K562 (cell line): ENCODE results near the gene STYX. TPM values are rescaled to one million over a fixed set of nuclear protein-coding genes. Genes with fewer than 3 reads are reported as not detected.
A peak's percentile ranks its signal among the peaks of the same experiment; 100 is the strongest.

Experiments used
- CBFA2T3 ChIP-seq: fragments of 450-650 bp; IDR thresholded peaks from 2 replicates; pipeline ENCODE4 v1.6.1; 2017
- CEBPB ChIP-seq: fragments of 450-650 bp; IDR thresholded peaks from 2 replicates; pipeline ENCODE4 v1.6.1; 2016; ENCODE audit warnings: missing genetic modification characterization, missing compliant biosample characterization
- CREM ChIP-seq: IDR thresholded peaks from 2 replicates; pipeline ENCODE4 v1.6.1; 2014; ENCODE audit warnings: antibody characterized with exemption, low read depth
- DPF2 ChIP-seq: fragments of 450-650 bp; IDR thresholded peaks from 2 replicates; pipeline ENCODE4 v1.6.1; 2016
- ETV1 ChIP-seq: fragments of 450-650 bp; conservative IDR thresholded peaks from 2 replicates; pipeline ENCODE4 v1.6.1; 2016; ENCODE audit warnings: missing genetic modification characterization, control low read depth, low read depth, missing compliant biosample characterization
- GMEB1 ChIP-seq: fragments of 250-450 bp; sonication (Bioruptor Pico); IDR thresholded peaks from 2 replicates; pipeline ENCODE4 v1.4.0; 2020; ENCODE audit warnings: mild to moderate bottlenecking
- HDAC1 ChIP-seq, 2 experiments: fragments of 450-650 bp; IDR thresholded peaks; 2 replicates each; pipeline ENCODE4 v1.6.1; 2016 to 2017; ENCODE audit warnings: inconsistent platforms in 1 of 2, mild to moderate bottlenecking in 1 of 2, moderate library complexity in 1 of 2
- HMGXB4 ChIP-seq: sonication (generic); formaldehyde crosslinking; IDR thresholded peaks from 2 replicates; pipeline ENCODE4 v1.8.1; 2023; ENCODE audit warnings: mild to moderate bottlenecking, missing genetic modification reagents
- MAZ ChIP-seq, 2 experiments: fragments of 450-650 bp in 1 of 2; sonication (generic) in 1 of 2; formaldehyde crosslinking; IDR thresholded peaks in 1 of 2; conservative IDR thresholded peaks in 1 of 2; 2 replicates each; pipeline versions ENCODE4 v1.4.0 to v1.5.0; 2020; ENCODE audit warnings: mild to moderate bottlenecking in 1 of 2, missing genetic modification reagents in 1 of 2
- PBX2 ChIP-seq, 2 experiments: IDR thresholded peaks in 1 of 2; conservative IDR thresholded peaks in 1 of 2; 2 replicates each; pipeline ENCODE4 v1.6.1; 2016; ENCODE audit warnings: low read depth in 2 of 2, mild to moderate bottlenecking in 1 of 2, missing compliant biosample characterization in 1 of 2, missing genetic modification characterization in 1 of 2, moderate library complexity in 1 of 2
- PKNOX1 ChIP-seq: fragments of 450-650 bp; IDR thresholded peaks from 2 replicates; pipeline ENCODE4 v1.6.1; 2016
- PML ChIP-seq: IDR thresholded peaks from 2 replicates; pipeline ENCODE4 v1.6.1; 2012; ENCODE audit warnings: low read length, inconsistent platforms
- TAL1 ChIP-seq: fragments of 450-650 bp; IDR thresholded peaks from 2 replicates; pipeline ENCODE4 v1.6.1; 2016; ENCODE audit warnings: mild to moderate bottlenecking
- TEAD4 ChIP-seq, 2 experiments: sonication (generic) in 1 of 2; formaldehyde crosslinking in 1 of 2; IDR thresholded peaks; 2 replicates each; pipeline versions ENCODE4 v1.6.1 to v1.8.0; 2012 to 2022; ENCODE audit warnings: borderline replicate concordance in 1 of 2, inconsistent platforms in 1 of 2, low read length in 1 of 2, mild to moderate bottlenecking in 1 of 2, missing genetic modification reagents in 1 of 2
- TSC22D4 ChIP-seq: fragments of 450-650 bp; IDR thresholded peaks from 2 replicates; pipeline ENCODE4 v1.6.1; 2016; ENCODE audit warnings: missing genetic modification characterization, missing biosample characterization, control low read depth
- ZBTB34 ChIP-seq: fragments of 250-450 bp; sonication (Bioruptor Pico); IDR thresholded peaks from 2 replicates; pipeline ENCODE4 v1.8.0; 2021; ENCODE audit warnings: mild to moderate bottlenecking, moderate library complexity
- ZFP36 ChIP-seq: fragments of 150-350 bp; IDR thresholded peaks from 2 replicates; pipeline ENCODE4 v1.6.1; 2018; ENCODE audit warnings: low read length, low read depth; ENCODE audit not compliant: partially characterized antibody
- polyA plus RNA-seq, 8 experiments: library from polyadenylated mRNA; depleted of rRNA in 4 of 8; stranded (reverse) in 5 of 8; unstranded in 3 of 8; fragments of >200 nt; fragmentation: Nextera tagmentation in 2 of 8; fragmentation: Illumina TruSeq in 1 of 8; extraction: Ambion mirVana in 2 of 8; extraction: Trizol in 1 of 8; gene quantifications; 2 replicates each; pipeline versions ENCODE4 v1.2.1 to v1.2.3, GENCODE V29; 2011 to 2014; ENCODE audit warnings: inconsistent platforms in 1 of 8, missing spikeins in 1 of 8
- total RNA-seq, 7 experiments: library from RNA; depleted of rRNA in 6 of 7; stranded (reverse); fragments of >200 nt in 6 of 7; fragmentation: Illumina TruSeq in 2 of 7; extraction: Trizol in 2 of 7; gene quantifications; 2 replicates each; pipeline versions ENCODE4 v1.2.1 to v1.2.3, GENCODE V29; 2011 to 2021; ENCODE audit warnings: low replicate concordance in 1 of 7

STYX gene
- total and polyA plus RNA-seq, 9 of the 15 experiments (the other 6 are each of a cell fraction or from before 2014, with no cell fraction given): 5.0 to 15.4 (median 10.6) TPM

DNA sequence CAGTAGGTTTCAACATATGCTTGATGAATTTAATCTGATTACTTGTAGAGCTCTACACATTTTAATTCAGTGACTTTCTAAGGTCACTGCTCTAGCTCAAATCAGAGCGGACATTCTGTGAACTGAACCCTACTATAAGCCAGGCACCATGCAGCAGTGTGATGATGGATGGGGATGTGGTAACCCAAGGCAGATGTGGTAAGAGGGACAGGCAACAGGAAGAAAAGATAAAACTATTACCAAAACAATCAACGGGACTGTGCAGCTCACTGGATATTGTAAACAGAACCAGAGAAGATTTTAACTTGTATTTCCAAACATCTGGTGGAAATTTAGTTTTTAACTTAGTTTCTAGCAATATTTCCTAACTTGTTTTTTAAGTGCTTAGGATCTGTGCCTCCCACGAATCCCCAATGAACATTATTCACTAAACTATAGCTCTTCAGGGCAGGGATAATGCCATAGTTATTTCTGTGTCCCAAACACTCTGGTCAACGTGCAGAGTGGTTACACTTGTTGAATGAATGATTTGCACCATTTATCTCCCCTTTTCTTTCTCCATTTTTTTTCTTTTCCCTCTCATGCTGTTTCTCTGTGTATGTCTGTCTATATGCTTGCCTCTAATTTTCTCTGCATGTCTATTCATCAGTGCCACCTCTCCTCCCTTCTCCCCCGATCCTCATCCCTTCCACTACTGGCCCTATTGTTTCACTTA lies 37.6 kb upstream of the STYX start (continued):
- TF ChIP-seq PBX2 (CRISPR knock-in tag; IDR thresholded peaks at IDR 0.05; ENCODE audit: low read depth): no peak
- peak; percentile 57; the same call in 1 of the 2 replicates for TF ChIP-seq PBX2 (tag; conservative IDR thresholded peaks at IDR 0.05; ENCODE audit: low read depth)
- TF ChIP-seq MAZ (CRISPR knock-in tag; conservative IDR thresholded peaks at IDR 0.05 in 1 of 2, IDR thresholded peaks at IDR 0.05 in 1 of 2): no peak
- TF ChIP-seq ZBTB34 (CRISPR knock-in tag): peak; percentile 64; the same call in 1 of the 2 replicates
- no peak for TF ChIP-seq GMEB1
- TF ChIP-seq ETV1 (tag): peak; percentile 63
- TF ChIP-seq TAL1: peak; percentile 26; the same call in 1 of the 2 replicates
- TF ChIP-seq CREM: no peak
- TF ChIP-seq HDAC1 (IDR thresholded peaks at IDR 0.05): no peak
- no peak for TF ChIP-seq ZFP36
- no peak for TF ChIP-seq TSC22D4 (tag)
- TF ChIP-seq PKNOX1: peak; percentile 41; the same call in 1 of the 2 replicates
- peak; percentile 66 for TF ChIP-seq CBFA2T3
- peak; percentile 67 for TF ChIP-seq TEAD4 (IDR thresholded peaks at IDR 0.05; ENCODE audit: low read length)
- no peak for TF ChIP-seq TEAD4 (CRISPR knock-in tag; IDR thresholded peaks at IDR 0.05; ENCODE audit: borderline replicate concordance)
- 0 out of 2 replicates have a peak, but pooled peaks have one; percentile 32 for TF ChIP-seq PML
- TF ChIP-seq CEBPB (tag): peak; percentile 80
- TF ChIP-seq HMGXB4 (CRISPR knock-in tag): no peak
- TF ChIP-seq DPF2: 0 out of 2 replicates have a peak, but pooled peaks have one; percentile 27
